HG03175 (cell line): Measurements from ENCODE around the gene PCK1.

Experiments used
- ATAC-seq: cut with Tn5 transposase; IDR thresholded peaks from one replicate; pipeline ENCODE4 v1.9.1; 2021; ENCODE audit warnings: mild to moderate bottlenecking, moderate library complexity; ENCODE audit not compliant: unreplicated experiment

PCK1 gene

DNA sequence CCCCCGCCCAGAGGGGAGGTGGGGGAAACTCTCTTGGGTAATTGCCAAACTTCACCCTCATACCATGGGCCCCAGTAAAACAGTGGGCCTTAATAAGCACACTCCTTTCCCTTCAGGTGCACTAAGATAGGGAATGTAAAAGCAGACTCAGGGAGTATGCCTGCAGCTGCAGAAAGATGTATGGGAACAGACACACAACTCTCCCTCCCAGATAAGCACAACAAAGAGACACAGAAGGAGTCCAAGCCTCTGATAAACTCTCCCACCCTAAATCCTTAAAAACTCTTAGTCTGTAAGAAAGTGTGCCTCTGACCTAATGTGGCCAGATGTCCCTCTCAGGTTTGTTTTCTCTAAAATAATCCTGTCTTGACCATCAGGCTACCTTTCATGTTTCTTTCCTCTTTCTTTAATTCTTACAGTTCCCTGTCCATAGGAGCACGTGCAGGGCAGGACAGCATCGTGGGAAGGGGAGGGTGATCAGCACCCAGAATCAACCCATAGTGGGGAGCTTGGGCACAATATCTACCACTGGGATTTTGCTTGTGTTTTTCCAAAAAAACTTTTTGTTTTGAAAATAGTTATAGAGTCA is 24.7 kb upstream of the PCK1 start:
- no peak for ATAC-seq

DNA sequence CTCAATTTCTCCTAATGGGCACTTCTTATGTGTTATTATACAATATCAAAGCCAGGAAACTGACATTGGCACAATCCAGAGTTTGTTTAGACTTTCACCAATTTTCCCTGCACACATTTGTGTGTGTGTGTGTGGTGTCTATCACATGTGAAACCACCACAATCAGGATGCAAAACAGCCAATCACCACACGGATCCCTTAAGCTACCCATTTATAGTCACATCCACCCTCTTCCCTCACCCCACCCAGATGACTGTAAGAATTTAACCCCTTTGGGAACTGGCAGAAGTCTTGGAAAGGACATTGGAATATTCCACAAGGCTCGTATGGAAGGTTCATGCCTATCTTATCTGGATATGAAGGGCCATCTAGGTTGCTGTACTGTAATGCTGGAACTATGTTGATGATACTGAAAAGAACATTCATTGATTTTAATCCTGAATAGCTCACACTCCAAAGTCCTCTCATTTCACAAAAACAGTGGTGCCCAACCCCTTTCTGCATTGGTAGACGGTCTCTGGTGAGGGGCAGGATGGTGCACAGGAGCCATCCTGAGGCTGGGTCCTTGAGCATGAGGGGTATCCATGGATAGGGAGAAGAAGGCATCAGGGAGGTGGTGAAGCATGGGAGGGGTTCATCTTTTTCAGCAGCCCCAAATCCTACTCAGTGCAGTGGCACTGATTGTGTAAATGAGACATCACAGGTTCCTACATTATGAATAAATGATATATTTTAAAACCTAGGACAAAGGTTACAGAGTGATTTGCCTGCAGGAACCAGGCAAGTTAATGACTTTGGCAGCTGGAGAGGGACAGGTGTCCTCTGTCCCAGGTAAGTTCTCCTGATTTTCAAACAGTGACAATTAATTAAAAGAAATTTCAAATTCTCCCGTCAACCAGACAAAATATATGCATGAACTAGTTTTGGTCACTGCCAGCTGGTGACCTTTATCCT is 23.9 kb upstream of the PCK1 start:
- no peak for ATAC-seq

DNA sequence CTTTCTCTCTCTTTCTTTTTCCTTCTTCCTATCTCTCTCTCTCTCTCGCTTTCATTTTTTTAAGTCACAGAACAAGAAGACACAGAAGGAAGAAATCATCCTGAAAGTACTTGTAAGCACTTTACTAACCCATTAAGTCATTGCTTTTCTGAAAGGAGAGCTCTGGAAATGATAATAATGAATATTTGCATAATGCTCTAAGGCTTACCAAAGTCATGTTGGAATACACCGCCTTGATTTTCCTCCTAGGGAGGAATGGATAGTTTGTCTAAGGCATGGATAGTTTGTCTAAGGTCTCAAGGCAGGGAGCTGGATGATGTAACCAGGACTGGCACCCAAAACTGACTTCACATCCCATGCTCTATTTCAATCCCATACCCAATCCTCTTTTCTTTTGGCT is 23.1 kb upstream of the PCK1 start:
- ATAC-seq, result no peak

DNA sequence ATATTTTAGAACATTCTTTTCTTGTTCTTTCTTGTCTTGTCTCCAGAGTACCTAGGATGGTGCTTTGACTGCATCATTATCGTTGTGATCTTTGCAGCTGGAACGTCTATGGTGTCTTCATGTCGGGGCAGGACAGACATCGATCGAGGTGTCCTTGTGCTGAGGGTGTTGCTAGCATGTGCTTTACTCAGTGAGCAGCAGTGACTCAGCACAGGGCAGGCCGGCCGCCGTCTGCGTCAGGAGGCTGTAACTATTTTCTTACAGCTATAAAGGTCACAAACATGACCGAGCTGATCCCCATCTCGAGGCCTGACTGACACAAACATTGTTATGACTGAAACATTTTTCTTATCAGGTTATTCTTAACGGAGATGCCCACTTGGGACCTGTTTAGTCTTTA is 21.0 kb upstream of the PCK1 start:
- no peak for ATAC-seq

DNA sequence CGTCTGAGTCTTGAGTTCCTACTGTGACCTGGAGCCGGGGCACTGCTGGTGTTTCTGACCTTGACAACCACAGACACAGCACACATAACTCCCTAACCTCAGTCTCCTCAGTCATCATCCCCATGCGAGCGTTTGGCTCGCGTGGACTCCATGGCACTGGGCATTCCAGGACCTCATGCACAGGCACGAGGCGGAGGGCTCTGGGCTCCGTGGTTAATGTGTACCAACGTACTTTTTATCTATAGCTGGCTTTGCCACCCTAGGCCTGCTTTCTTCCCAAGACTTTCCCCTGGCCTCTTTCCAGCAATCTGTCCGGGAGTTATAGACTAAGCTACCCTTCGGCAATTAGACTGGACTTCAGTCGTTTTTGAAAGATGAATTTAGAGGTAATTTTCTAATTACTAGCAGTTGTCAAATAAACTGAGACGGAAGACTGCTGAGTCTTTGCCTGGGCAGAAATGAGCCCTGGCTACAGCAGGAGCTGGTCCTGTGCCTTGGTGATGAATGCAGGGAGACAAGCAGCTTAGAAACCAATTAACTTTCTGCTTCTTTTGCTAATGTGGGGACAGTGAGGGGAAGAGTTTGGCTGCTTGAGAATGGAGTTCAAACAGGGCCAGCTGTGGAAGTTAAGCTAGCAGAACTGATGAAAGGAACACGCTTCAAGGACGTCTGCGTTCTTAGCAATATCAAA is 19.9 kb upstream of the PCK1 start:
- ATAC-seq, result no peak

DNA sequence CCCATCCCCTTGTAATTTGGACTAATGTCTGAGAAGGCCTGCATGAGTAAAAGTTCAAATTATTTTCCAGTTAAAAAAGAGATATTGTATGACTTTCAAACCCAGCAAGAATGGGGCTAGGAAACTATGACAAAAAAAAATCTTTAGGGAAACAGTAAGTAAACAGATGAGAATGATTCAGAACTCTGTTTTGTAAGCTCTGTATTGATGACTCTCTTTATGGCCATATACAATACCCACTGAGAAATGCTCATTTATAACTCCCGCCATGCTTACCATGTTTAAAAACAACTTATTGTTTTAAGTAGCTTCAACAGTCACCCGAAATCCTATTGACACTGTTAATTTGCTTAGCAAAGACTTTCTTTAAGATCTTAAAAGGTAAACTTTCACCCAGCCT is 17.2 kb upstream of the PCK1 start:
- ATAC-seq, result no peak

DNA sequence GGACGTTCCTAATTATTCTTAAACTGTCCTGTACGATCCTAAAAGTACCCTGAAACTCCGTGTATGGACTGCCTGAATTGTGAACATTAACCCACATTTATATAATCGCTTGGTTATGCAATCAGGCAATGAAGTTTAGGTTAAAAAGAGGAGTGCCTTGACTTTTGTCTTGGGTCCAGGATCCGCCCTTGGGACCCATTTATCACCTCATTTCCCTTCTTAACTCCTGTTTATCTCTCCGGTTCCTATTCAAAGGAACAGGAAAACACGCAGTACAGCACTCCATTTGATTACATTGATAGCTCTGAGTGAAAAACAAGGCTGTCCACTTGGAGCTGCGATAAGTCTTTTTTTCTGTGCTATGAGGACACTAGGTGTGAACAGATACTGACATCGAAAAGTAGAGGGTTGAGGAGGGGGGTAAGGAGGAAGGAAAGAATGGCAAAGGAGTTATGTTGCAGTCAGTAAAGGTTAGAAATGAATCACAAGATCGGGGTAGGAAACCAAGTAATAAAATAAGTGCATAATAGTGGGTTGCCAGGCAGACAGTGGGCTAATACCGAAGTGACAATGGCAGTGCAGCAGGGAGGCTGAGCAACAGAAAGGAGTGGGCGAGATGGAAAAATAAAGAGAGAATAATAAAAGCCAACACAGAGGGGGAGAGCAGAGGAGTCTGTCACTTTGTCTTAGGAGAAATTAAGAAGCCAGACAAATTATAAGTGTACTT is 15.9 kb upstream of the PCK1 start:
- ATAC-seq, result no peak

DNA sequence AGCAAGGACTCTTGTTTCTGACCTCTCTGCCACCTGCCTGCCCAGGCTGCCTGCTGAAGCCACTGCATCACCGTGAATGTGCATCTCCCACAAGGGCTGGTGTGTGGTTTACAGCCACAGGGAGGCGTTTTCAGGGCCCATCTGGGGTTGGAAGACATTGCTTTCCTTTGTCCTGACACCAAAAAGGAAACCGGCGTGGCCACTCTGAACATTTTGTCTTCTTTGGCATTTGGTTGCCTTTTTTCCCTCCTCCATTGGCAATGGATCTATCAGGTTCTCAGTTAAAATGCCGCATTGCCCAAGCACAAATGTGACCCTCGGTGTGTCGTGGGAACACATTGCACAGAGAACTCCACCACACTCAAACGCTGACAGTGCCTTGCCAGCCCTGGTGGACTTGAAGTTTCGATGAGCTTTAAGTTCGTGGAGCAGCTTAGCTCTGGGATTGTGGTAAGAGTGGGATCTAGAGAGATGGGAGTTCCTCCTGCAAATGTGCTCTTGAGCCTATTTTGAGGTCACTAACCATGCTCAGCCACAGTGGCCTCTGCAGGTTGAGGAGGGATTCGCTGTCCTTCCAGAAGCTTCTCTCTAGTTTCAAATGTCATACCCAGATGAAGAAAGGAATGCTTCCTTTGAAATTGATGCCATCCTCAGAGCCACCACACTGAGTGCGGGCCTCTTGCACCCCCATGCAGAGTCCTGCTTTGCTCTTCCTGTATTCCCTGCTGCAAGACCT is 14.8 kb upstream of the PCK1 start:
- no peak for ATAC-seq

DNA sequence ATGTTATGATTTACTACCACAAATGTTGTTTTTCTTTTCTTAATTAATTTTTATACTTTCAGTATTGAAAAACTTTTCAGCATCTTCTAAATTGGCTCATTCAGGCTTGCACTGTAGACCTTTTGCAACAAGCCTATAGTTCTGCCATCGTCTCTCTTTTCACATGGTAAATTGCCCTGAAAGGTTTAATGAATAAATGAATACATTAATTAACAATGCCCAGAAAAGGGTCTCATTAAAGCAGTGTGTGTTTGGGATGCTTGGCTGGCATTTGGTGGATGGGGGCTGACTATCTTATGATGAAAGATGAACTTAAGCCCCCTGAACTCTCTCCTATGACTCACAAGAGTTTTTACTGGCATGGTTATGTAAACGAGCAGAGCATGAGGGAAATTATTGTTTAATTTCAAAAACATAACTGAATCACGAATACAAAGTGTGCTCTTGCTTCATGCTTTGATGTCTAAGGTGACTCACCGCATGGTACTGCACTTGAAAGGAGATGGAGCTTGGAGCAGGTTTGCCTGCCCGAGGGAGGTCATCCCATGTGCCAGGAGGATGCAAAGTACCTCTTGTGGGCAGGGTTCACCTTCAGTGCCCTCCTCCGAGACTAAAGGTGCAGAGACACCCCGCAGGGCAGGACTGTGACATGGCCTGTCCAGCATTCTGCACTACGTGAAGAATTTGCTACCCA is 13.8 kb upstream of the PCK1 start:
- no peak for ATAC-seq

DNA sequence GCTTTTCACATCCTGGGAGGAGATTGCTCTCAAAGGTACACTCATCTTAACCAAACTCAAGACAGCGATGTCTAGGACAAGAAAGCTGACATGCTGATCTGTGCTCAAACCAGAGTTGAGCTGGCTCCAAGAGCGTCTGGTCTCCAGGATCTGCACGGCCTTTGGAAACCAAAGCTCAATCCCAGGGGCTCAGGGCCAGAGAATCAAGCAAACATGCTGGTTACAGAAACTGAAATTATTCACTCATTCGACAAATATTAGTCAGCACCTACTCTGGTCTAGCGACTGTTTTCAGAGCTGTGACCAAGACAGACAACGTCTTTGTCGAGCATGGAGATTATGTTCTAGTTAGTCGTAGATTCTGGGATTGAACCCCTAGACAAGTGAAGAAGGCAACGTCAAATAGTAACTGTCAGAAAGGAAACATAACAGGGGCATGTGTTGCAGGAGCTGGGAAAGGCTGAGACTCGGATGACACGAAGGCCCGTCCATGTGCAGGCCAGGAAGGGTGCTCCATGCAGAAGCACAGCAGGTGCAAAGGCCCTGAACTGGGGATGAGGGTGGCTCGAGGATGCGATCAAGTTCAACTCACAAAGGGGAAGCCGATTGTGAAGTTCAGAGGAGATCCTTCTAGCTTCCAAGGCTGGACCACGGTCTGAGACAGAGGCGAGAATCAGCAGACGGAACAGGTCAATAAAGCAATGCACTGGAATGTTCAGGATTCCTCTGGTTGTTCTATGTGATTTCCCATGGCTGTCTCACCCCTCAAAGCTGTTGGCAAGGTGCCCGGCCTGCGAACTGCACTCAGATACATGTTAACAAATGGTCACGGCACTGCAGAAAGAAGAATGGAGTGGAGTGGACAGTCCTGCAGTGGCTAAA is 12.5 kb upstream of the PCK1 start:
- ATAC-seq, result no peak

DNA sequence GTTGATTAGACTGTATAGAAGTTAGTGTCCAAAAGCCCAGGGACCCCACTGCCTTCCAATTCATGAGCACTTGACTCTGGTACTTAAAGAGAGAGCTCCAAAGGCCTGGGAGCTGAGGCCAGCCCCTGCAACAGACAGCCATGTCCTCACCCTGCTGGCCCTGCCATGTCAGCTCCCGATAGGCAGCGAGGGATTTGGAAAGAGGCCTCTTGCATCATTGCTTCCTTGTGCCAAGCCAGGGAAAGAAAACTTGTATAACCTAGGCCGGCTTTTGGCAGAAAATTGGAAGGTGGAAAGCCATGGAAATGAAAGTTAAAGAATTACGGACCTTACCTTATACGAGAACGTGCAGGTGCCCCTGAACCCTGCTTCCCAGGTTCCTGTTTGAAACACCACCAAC is 8.4 kb upstream of the PCK1 start:
- ATAC-seq, result no peak

DNA sequence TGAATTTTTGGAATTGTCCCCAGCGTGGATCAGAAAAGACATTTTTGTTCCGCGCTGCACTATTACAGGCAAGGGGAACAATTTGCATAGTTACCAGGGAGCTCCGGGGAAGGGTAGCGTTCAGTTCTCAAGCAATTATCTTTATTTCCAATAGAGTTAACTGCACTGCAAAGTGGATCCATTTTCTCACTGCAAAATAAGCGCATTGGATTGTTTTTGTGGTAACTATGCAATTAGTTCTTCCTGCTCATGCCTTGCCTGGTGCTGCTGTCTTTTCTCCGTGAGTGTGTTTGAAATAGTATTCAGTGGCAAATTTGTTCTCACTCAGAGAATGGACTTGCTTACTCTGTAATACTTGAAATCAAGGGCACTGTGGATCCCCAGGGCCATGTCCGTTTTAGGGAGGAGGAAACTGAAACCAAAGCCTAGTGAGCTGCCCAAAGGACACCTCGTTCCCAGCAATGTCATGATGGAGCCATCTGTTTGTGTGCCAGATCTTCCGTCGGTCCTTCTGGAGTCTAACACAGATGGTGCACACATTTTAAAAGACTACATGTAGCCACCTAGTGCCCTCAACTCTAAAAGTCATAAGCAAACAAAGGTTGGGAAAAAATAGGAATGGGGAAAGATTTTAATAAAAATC is 7.4 kb upstream of the PCK1 start:
- no peak for ATAC-seq

DNA sequence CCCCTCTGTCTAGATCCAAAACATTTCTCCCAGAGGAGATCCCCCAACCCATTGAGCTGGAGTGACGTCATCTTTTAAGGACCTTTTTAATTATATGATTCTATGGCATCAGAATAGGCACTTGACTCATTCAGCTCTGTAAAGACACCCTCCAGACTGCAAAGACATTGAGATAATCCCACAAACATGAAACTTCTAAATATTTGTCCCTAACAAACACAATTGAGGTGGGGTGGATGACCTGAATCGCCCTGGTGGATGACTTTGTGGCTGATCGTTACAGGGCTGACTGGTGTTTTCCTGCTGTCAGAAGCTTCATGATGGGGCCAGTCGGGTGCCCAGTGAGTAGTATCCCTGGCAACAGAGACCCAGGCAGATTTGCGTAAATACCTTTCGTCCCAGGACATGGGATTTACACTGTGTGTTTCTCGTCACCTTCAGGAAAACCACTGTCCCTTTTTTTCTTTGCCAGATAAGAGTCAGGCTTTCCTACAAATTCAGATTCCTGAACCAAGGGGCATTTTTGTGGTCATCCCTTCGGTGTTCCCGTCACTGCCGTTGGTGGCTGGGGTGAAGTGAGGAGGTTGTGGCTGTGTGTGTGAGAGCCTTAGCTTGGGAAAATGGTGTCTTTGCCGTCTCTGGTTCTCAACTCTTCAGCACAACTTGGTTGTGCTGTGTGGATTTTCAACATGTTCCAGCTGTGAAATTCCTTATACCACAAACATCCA is 5.3 kb upstream of the PCK1 start:
- ATAC-seq, result no peak

DNA sequence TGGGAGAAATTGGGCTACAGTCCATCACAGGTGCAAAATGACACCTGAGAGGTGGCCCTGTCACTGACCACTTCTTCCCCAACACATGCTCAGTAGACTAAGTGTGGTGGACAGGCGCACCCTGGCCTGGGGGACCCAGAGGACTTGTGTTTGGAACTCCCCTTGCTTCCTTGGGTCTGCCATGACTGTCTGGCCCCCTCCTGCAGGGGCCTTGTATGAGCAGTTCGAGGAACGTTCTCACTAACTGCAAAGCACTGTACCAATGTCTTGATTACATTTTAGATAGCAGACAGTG is 4.0 kb upstream of the PCK1 start:
- no peak for ATAC-seq

DNA sequence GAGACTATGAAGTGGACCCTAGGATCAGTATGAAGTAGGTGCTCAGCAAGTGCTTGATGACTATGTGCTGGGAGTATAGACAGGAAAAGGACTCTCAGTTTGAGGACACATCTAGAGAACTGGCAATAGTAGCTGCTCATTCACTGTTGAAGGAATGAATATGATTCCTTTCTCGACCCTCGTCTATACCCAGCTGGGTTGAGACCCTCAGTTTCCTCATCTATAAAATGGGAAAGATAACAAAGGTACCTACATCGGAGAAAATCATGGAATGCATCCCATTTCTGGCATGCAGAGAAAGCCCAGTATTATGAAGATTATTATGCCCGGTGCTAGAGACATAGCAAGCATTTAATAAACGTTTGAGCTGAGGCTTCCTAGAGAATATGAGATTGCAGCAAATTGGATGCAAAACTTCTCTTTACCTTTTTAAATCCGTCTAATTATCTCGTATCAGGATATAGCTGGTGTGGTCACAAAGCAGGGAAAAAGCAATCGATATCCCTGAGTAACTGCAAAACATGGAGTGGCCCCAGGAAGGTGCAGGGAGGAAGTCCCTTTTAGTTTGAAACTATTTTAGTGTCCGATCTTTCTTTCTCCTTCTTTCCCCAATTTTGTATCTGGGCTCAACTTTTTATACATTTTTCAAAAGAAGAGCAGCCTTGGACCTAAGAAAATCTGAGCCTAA is 2.8 kb upstream of the PCK1 start:
- no peak for ATAC-seq

DNA sequence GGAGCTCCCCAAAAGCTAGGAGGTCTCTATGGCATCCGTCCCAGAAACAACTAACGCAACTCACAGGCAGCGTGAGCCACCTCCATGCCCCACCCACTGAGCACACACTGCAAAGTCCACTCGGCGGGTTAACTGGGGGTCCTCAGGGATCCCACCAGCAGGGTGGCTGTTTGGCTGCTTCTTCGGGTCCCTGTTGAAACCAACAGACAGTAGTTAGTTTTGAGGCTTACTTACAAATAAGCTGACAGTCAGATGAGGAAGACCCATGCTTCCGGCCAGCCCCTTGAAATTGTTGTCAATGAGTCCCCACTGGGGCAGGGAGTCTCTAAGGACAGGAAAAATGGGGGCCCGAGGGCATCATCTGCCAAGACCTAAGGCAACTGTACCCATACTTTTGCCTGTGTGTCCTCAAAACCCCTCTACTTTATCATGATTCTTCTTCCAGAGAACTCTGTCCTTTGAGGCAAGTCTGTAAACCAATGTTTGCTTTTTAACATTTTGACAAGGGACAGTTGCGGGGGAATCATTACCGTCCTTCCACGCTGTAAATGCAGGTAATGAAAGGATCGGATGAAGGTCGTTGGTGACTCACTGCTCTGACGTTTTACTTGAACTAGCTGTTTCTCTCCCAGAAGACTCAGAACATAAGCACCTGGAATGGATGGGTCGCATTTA is 2.2 kb upstream of the PCK1 start:
- no peak for ATAC-seq

DNA sequence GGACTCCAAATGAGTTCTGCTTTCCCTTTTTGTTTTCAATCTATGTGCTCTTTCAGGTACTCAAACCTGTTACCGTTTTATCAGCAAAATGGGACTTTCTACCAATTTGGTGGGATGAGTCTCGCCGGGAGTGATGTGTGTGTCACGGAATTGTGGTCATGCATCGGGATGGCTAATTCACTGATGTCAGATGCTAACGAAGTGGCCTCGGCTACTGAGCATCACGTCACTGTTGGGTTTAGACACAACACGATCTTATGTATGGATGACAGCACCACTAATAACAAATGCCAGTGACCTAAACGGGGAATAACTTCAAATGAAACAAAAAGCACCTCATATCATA is 1.6 kb upstream of the PCK1 start:
- ATAC-seq, result no peak
